Liver (tissue), 9 donors: ENCODE results near the gene ADCY2. TPM values are rescaled to one million over a fixed set of nuclear protein-coding genes. Genes with fewer than 3 reads are reported as not detected.

Experiments used
- DNase-seq: peaks from one replicate; pipeline ENCODE4 v3.0.0-alpha.2; 2017; ENCODE audit warnings: low spot score
- H3K27ac ChIP-seq, 2 donors: one replicate each; pipeline ENCODE4 v1.7.0; 2013; ENCODE audit warnings: inconsistent platforms in 2 of 2, low read length in 2 of 2, control low read depth in 1 of 2, low read depth in 1 of 2, mild to moderate bottlenecking in 1 of 2
- H3K27me3 ChIP-seq, 4 donors: one replicate each; pipeline versions ENCODE4 v1.6.1 to v1.7.0; 2013; ENCODE audit warnings: low read length in 3 of 4, inconsistent platforms in 1 of 4, mild to moderate bottlenecking in 1 of 4, moderate library complexity in 1 of 4; ENCODE audit not compliant: control insufficient read depth in 4 of 4, insufficient read depth in 4 of 4
- H3K36me3 ChIP-seq, 4 donors: one replicate each; pipeline versions ENCODE4 v1.6.1 to v1.7.0; 2013; ENCODE audit warnings: low read length in 3 of 4, mild to moderate bottlenecking in 3 of 4, low read depth in 1 of 4, moderate library complexity in 1 of 4; ENCODE audit not compliant: control insufficient read depth in 4 of 4, insufficient read depth in 3 of 4
- H3K4me1 ChIP-seq, 4 donors: one replicate each; pipeline versions ENCODE4 v1.6.1 to v1.7.0; 2013; ENCODE audit warnings: low read length in 3 of 4, mild to moderate bottlenecking in 3 of 4, moderate library complexity in 1 of 4; ENCODE audit not compliant: control insufficient read depth in 4 of 4, insufficient read depth in 4 of 4
- H3K4me3 ChIP-seq, 3 donors: one replicate each; pipeline versions ENCODE4 v1.6.1 to v1.7.0; 2013; ENCODE audit warnings: low read length in 3 of 3, control low read depth in 1 of 3, low read depth in 1 of 3, mild to moderate bottlenecking in 1 of 3
- H3K9ac ChIP-seq, 2 donors: one replicate each; pipeline ENCODE4 v1.7.0; 2013; ENCODE audit warnings: low read length in 2 of 2, mild to moderate bottlenecking in 2 of 2, moderate library complexity in 2 of 2, control low read depth in 1 of 2, low read depth in 1 of 2
- H3K9me3 ChIP-seq, 4 donors: one replicate each; pipeline versions ENCODE4 v1.6.1 to v1.7.0; 2013; ENCODE audit warnings: low read length in 3 of 4; ENCODE audit not compliant: control insufficient read depth in 4 of 4
- CTCF ChIP-seq: fragments of 150-350 bp; IDR thresholded peaks from 2 replicates; pipeline ENCODE4 v1.5.1; 2017; ENCODE audit warnings: improper control_type of control experiment, low read depth, low read length; ENCODE audit not compliant: missing input control
- EGR1 ChIP-seq, 2 donors: IDR thresholded peaks; 2 replicates each; pipeline ENCODE4 v1.6.1; 2016 to 2018; ENCODE audit warnings: antibody characterized with exemption in 2 of 2, low read depth in 2 of 2
- FOXA1 ChIP-seq: IDR thresholded peaks from 2 replicates; pipeline ENCODE4 v1.6.1; 2016; ENCODE audit warnings: antibody characterized with exemption
- FOXA2 ChIP-seq: IDR thresholded peaks from 2 replicates; pipeline ENCODE4 v1.6.1; 2016; ENCODE audit warnings: antibody characterized with exemption
- GABPA ChIP-seq, 2 donors: IDR thresholded peaks in 1 of 2; conservative IDR thresholded peaks in 1 of 2; 2 replicates each; pipeline ENCODE4 v1.6.1; 2016; ENCODE audit warnings: antibody characterized with exemption in 2 of 2, mild to moderate bottlenecking in 1 of 2, moderate library complexity in 1 of 2
- HNF4A ChIP-seq, 2 donors: conservative IDR thresholded peaks; 2 replicates each; pipeline ENCODE4 v1.6.1; 2016; ENCODE audit warnings: antibody characterized with exemption in 2 of 2, mild to moderate bottlenecking in 2 of 2
- HNF4G ChIP-seq: IDR thresholded peaks from 2 replicates; pipeline ENCODE4 v1.6.1; 2016; ENCODE audit warnings: antibody characterized with exemption
- JUND ChIP-seq, 2 donors: IDR thresholded peaks; 2 replicates each; pipeline ENCODE4 v1.6.1; 2016; ENCODE audit warnings: antibody characterized with exemption in 2 of 2
- MAX ChIP-seq: IDR thresholded peaks from 2 replicates; pipeline ENCODE4 v1.6.1; 2016; ENCODE audit warnings: antibody characterized with exemption
- NR2F2 ChIP-seq: IDR thresholded peaks from 2 replicates; pipeline ENCODE4 v1.6.1; 2016; ENCODE audit warnings: antibody characterized with exemption
- RAD21 ChIP-seq, 2 donors: IDR thresholded peaks; 2 replicates each; pipeline ENCODE4 v1.6.1; 2016; ENCODE audit warnings: antibody characterized with exemption in 2 of 2, mild to moderate bottlenecking in 2 of 2
- RXRA ChIP-seq, 2 donors: IDR thresholded peaks; 2 replicates each; pipeline ENCODE4 v1.6.1; 2017 to 2018; ENCODE audit warnings: antibody characterized with exemption in 2 of 2, mild to moderate bottlenecking in 1 of 2
- SP1 ChIP-seq: IDR thresholded peaks from 2 replicates; pipeline ENCODE4 v1.6.1; 2018; ENCODE audit warnings: antibody characterized with exemption, mild to moderate bottlenecking
- TAF1 ChIP-seq: conservative IDR thresholded peaks from 2 replicates; pipeline ENCODE4 v1.6.1; 2016; ENCODE audit warnings: antibody characterized with exemption, mild to moderate bottlenecking
- YY1 ChIP-seq: IDR thresholded peaks from 2 replicates; pipeline ENCODE4 v1.6.1; 2016; ENCODE audit warnings: antibody characterized with exemption, mild to moderate bottlenecking
- ZBTB33 ChIP-seq: IDR thresholded peaks from 2 replicates; pipeline ENCODE4 v1.6.1; 2016; ENCODE audit warnings: antibody characterized with exemption
- WGBS: extraction: QIAGEN DNeasy Blood & Tissue Kit; methylation state at CpG from one replicate; pipeline ENCODE4 v1.1.7; 2013; 5-methylcytosine and 5-hydroxymethylcytosine counted together
- polyA plus RNA-seq, 2 donors: library from polyadenylated mRNA; stranded (reverse) in 1 of 2; unstranded in 1 of 2; fragments of 200-250 nt in 1 of 2; fragments of >200 nt in 1 of 2; fragmentation: Nextera tagmentation in 1 of 2; extraction: Ambion mirVana in 1 of 2; gene quantifications; one replicate each; pipeline versions ENCODE4 v1.2.1 to v1.2.3, GENCODE V29; 2013 to 2015
- total RNA-seq, 2 donors: library from RNA; depleted of rRNA; stranded (reverse); fragments of >200 nt; gene quantifications; one replicate each; pipeline ENCODE4 v1.2.3, GENCODE V29; 2014
- TF ChIP-seq, protein P1 (sequence below): IDR thresholded peaks from 2 replicates; pipeline ENCODE4 v1.6.1; 2016; ENCODE audit warnings: antibody characterized with exemption
- TF ChIP-seq, protein P2 (sequence below): IDR thresholded peaks from 2 replicates; pipeline ENCODE4 v1.6.1; 2016; ENCODE audit warnings: antibody characterized with exemption, mild to moderate bottlenecking
- donor health status: healthy.
- donor health status: healthy.
- donor health status: healthy.
- donor health status: healthy.
- donor health status: healthy.

ADCY2 gene
- total and polyA plus RNA-seq, 4 donors: not detected

DNA sequence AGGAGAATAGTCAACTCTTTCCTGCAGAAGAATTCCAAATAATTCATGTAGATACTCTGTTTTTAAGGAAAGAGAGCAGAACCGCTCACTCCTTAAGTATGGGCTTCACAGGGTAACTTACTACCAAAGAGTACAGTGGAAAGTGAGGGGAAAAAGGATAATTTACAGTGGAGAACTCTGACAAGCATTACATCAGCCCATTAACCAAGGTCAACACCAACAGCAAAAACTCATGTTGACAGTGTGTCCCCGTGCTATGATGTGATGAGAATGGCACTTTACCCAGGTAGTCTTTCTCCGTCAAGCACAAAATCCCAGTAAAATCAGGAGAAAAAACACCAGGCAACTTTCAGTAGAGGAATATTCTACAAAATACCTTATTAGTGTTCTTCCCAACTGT, 104.3 kb downstream of the ADCY2 start:
- no peaks in the 10 kb centered on the region for H3K9me3 ChIP-seq
- H3K4me1 ChIP-seq: no peaks in the 10 kb centered on the region
- no peak overlapping the region for H3K27ac ChIP-seq
- peaks cover 0 to 4% (median 0%) of the 10 kb centered on the region in 4 donors for H3K27me3 ChIP-seq
- TF ChIP-seq SP1 (no peak), JUND (IDR thresholded peaks at IDR 0.05) (no peak), HNF4A (conservative IDR thresholded peaks at IDR 0.05) (no peak), NR2F2 (no peak), FOXA2 (no peak), ZBTB33 (no peak), YY1 (no peak), RAD21 (IDR thresholded peaks at IDR 0.05) (no peak), TAF1 (no peak), EGR1 (IDR thresholded peaks at IDR 0.05; ENCODE audit: low read depth in 2 of 2) (no peak), GABPA (IDR thresholded peaks at IDR 0.05 in 1 of 2, conservative IDR thresholded peaks at IDR 0.05 in 1 of 2) (no peak), MAX (no peak), FOXA1 (no peak)
- TF ChIP-seq, protein P1, sequence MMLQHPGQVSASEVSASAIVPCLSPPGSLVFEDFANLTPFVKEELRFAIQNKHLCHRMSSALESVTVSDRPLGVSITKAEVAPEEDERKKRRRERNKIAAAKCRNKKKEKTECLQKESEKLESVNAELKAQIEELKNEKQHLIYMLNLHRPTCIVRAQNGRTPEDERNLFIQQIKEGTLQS: no peak
- TF ChIP-seq, protein P2, sequence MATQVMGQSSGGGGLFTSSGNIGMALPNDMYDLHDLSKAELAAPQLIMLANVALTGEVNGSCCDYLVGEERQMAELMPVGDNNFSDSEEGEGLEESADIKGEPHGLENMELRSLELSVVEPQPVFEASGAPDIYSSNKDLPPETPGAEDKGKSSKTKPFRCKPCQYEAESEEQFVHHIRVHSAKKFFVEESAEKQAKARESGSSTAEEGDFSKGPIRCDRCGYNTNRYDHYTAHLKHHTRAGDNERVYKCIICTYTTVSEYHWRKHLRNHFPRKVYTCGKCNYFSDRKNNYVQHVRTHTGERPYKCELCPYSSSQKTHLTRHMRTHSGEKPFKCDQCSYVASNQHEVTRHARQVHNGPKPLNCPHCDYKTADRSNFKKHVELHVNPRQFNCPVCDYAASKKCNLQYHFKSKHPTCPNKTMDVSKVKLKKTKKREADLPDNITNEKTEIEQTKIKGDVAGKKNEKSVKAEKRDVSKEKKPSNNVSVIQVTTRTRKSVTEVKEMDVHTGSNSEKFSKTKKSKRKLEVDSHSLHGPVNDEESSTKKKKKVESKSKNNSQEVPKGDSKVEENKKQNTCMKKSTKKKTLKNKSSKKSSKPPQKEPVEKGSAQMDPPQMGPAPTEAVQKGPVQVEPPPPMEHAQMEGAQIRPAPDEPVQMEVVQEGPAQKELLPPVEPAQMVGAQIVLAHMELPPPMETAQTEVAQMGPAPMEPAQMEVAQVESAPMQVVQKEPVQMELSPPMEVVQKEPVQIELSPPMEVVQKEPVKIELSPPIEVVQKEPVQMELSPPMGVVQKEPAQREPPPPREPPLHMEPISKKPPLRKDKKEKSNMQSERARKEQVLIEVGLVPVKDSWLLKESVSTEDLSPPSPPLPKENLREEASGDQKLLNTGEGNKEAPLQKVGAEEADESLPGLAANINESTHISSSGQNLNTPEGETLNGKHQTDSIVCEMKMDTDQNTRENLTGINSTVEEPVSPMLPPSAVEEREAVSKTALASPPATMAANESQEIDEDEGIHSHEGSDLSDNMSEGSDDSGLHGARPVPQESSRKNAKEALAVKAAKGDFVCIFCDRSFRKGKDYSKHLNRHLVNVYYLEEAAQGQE: no peak
- DNase-seq: no peak
- H3K4me3 ChIP-seq: no peak overlapping the region
- no peaks in the 10 kb centered on the region for H3K36me3 ChIP-seq
- H3K9ac ChIP-seq: no peak overlapping the region
- WGBS: 70% methylated on average over 3 of the region's 3 CpGs

DNA sequence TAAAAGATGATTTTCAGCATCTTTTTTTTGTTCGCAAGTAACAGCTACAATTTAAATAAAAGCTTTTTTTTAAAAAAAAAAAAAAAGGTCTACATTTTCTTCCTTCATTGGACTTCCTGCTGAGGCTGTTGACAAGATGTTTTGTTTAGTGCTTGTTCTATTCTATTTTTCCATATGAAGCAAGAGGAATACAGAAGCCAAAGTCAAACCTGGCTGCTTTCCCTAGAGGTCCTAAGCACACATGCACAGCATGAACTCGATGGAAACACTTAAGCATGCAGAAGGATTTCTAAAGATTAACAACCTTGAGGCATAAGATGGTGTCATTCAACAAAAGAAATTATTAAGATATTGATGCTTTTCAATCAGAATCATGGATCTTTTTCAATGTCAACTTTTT, 105.1 kb downstream of the ADCY2 start:
- Histone ChIP-seq H3K9ac (no peak overlapping the region), H3K27me3 (peaks cover 0 to 4% (median 0%) of the 10 kb centered on the region in 4 donors), H3K27ac (no peak overlapping the region), H3K36me3 (no peaks in the 10 kb centered on the region), H3K4me1 (no peaks in the 10 kb centered on the region), H3K4me3 (no peak overlapping the region), H3K9me3 (no peaks in the 10 kb centered on the region)
- WGBS: 72% methylated on average over 2 of the region's 2 CpGs
- TF ChIP-seq RXRA (IDR thresholded peaks at IDR 0.05) (no peak), NR2F2 (no peak), JUND (IDR thresholded peaks at IDR 0.05) (no peak), YY1 (no peak), MAX (no peak), FOXA2 (no peak), EGR1 (IDR thresholded peaks at IDR 0.05; ENCODE audit: low read depth in 2 of 2) (no peak), FOXA1 (no peak), SP1 (no peak), CTCF (no peak), GABPA (IDR thresholded peaks at IDR 0.05 in 1 of 2, conservative IDR thresholded peaks at IDR 0.05 in 1 of 2) (no peak), TAF1 (no peak), HNF4G (no peak), HNF4A (conservative IDR thresholded peaks at IDR 0.05) (no peak)
- TF ChIP-seq, protein P2: no peak
- DNase-seq: no peak
